ENCODE results near the gene SEC11A.

DNA sequence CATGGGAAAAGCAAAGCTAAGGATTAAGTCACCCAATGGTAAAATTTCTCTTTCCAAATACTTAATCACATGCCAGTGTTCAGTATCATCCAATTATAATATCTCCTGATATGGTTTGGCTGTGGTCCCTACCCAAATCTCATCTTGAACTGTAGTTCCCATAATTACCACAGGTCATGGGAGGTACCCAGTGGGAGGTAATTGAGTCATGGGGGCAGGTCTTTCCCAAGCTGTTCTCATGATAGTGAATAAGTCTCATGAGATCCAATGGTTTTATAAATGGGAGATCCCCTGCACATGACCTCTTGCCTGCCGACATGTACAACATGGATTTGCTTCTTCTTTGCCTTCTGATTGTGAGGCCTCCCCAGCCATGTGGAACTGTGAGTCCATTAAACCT, 31.8 kb downstream of the SEC11A start:
- TF ChIP-seq, protein P1, sequence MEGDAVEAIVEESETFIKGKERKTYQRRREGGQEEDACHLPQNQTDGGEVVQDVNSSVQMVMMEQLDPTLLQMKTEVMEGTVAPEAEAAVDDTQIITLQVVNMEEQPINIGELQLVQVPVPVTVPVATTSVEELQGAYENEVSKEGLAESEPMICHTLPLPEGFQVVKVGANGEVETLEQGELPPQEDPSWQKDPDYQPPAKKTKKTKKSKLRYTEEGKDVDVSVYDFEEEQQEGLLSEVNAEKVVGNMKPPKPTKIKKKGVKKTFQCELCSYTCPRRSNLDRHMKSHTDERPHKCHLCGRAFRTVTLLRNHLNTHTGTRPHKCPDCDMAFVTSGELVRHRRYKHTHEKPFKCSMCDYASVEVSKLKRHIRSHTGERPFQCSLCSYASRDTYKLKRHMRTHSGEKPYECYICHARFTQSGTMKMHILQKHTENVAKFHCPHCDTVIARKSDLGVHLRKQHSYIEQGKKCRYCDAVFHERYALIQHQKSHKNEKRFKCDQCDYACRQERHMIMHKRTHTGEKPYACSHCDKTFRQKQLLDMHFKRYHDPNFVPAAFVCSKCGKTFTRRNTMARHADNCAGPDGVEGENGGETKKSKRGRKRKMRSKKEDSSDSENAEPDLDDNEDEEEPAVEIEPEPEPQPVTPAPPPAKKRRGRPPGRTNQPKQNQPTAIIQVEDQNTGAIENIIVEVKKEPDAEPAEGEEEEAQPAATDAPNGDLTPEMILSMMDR (IDR thresholded peaks at IDR 0.05): no peak
- TF ChIP-seq EZH2phosphoT487 (IDR thresholded peaks at IDR 0.05) (no peak), EZH2 (IDR thresholded peaks at IDR 0.05) (no peak)

All from neural progenitor cell (in vitro differentiated cells).